HT-29 (cell line): ENCODE measurements around the gene RASL10A. TPM values are rescaled to one million over a fixed set of nuclear protein-coding genes. Genes with fewer than 3 reads are reported as not detected.

Experiments
- DNase-seq: peaks from one replicate; pipeline ENCODE4 v3.0.0-alpha.2; 2015; ENCODE audit warnings: low spot score
- small RNA-seq: library from RNA; depleted of rRNA; stranded (forward); fragments of <200 nt; gene quantifications from one replicate; pipeline ENCODE3, GENCODE V24; 2014
- total RNA-seq: library from RNA; depleted of rRNA; stranded (reverse); fragments of >200 nt; shearing (Covaris generic); gene quantifications from 2 replicates; pipeline ENCODE4 v1.2.3, GENCODE V29; 2014; rRNA removed

RASL10A gene
- total RNA-seq, 1 experiment from 2014 or later, result 0.99 TPM

DNA sequence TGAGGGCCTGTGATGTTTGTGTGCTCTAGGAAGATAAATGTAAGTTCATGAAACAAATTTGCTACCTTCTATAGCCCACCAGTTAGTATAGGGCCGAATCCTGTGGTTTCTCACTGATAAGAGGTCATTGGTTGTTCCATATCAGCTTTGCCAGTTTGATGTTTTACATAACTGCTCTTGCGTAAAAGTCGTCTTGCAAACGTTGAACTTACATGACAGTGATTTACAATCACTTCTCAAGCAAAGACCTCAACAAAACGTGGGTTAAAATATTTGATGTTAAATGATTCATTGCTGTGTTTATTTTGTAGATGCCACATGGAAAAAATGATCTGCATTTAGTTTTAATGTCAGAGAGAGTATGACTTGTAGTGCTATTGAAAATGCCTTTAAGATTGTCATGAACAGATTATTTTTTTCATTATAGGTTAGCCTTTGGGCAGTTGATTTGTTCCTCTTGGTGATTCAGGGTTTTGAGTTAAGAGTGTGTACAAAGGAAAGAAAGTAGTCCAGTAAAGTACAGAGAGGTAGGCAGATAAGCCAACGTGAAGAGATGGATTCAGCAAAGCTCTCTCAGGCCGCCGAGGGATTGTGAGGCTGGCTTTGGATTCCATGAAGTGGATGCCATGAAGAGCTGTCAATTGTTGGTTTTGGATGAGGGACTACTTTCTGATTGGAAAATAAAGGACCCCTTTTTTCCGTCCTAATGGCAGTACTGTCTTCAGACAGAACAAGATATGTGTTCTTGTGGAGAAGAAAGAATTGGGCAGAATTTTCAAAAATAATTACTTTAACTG, 44.8 kb downstream of the RASL10A start:
- peak; percentile 28 for DNase-seq

DNA sequence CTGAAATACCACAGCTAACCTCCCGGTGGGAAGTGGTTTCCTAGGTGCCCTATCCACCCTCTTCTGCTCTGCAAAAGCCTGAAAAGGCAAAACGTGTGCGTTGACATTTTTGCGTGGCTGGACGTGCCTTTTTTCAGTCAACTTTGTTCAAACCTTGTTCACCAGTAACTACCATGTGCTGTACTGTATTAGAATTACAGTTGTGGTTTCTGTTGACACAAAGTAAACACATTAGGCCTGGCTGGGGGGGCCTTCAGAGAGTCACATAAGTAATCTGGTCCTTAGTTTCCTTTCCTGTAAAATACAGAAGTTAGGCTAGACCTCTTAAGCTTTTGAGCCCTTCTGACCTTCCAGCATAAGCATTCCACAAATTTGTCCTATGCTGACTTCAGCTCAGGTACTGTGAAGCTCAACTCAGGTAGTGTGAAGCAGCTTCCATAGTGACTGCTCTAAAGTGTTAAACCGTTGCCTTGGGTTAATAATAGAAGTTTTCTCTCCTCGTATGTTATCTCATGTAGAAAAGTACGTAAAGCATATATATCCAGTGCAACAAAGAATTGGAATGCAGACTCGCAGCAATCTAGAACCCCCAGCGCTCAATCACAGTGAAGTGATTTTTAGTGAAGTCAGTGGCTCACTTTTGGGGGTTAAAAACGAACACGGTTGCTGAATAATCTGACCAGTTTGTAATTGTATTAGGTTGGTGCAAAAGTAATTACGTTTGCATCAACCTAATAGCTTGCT, 45.6 kb downstream of the RASL10A start:
- no peak for DNase-seq

DNA sequence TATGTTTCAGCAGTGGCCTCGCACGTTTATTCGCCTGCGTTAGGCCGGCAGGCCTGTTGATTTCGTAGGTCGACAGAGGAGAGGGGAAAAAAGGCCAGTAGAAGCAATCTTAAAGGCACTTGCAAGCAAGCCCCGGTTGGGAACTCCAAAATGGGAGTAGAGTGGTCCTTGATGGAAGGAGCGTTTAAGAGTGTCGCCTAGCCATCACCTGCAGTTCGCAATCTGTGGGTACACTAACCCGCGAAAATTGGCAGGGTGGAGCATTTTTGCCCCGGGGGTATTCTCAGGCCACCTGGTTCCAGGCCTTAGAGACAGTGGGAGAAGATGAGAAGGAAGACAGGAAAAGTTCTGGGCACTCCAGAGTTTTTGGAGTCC, 46.3 kb downstream of the RASL10A start:
- DNase-seq, result peak; percentile 40

DNA sequence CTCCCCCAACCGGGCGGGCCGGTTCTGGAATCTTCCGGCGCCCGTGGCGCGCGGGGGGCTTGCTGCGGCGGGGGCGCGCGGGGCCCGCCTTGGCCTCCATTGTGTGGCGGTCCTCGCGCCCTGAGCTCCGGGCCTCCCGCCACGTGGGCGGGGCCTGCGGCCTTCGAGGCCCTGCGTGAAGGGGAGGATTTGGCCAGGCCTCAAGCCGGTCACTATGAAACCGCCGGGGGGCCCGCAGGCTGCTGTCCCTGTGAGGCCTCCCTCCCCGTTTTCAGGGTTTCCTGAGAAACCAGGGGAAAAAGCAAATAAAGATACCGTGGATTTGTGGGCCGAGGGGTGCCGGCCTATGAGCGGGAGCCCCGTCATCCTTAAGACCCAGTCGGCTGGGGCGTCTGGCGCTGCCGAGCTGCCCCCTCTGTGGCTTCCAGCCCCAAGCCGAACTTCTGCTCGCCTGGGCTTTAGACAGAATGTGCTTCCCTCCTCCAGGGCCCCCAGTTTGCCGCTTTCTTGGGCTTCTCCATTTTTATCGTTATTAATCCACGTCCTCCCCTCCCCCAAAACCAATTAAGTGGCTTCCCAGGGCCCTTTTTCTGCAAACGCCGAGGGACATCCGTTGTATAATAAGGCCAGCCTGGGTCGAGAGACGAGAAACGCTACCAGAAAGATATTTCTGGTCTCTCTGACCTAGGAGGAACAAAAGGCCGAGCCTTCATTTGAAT, 46.8 kb downstream of the RASL10A start:
- DNase-seq, result peak; percentile 53

DNA sequence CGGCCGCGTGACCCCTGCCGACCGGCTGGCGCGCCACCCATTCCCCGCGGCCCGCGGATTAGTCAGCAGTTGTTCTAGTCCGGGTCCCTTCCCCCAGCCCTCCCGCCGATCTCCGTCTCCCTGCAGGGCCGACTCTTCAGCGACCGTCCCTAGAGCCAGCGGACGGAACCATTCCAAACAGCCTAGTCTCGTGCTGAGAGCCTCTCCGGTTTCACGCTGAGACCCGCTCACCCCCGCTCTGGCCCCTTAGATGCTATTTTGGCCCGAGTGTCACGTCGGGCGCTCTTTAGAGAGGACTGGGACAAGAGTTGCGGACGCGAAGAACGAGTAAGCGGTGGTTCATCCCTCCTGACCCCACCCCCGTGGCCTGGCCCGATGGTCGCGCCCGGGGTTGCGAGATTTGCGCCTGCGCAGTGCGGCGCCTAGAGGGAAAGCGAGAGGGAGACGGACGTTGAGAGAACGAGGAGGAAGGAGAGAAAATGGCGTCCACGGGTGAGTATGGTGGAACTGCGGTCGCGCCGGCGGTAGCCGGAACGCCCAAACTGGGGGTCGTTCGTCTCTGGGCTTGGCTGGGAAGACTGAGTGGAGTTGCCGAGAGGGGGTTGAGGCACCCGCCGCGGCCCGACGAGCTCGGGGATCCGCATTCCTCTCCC, 47.5 kb downstream of the RASL10A start, which contains the start of the genes EWSR1 and RHBDD3:
TSS of gene EWSR1 (plus strand) at position 411 of the 653 bp plus-strand sequence. CDS start at position 480, 69 bp downstream.
TSS of gene RHBDD3 (minus strand) at position 124 of the 653 bp plus-strand sequence. CDS start 2,355 bp downstream, outside the sequence.
- DNase-seq, result peak; percentile 99

DNA sequence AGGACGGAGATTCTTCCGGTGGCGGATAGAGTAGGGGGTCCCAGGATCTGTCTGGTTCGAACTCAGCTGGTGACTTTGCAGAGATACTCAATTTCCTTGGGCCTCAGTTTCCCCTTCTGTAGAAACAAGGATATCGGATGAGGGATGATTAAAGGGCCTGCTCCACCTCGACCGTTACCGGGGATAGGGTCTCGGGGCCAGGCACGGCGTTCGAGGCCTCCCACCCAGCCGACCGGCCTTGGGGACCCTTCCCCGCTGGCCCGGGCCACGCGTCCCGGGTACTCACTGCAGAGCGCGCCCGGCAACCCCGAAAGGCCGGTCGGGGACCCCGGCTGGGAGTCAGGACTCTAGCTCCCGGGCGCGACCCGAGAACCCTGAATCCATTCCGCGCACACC, 48.0 kb downstream of the RASL10A start:
- DNase-seq, result no peak

DNA sequence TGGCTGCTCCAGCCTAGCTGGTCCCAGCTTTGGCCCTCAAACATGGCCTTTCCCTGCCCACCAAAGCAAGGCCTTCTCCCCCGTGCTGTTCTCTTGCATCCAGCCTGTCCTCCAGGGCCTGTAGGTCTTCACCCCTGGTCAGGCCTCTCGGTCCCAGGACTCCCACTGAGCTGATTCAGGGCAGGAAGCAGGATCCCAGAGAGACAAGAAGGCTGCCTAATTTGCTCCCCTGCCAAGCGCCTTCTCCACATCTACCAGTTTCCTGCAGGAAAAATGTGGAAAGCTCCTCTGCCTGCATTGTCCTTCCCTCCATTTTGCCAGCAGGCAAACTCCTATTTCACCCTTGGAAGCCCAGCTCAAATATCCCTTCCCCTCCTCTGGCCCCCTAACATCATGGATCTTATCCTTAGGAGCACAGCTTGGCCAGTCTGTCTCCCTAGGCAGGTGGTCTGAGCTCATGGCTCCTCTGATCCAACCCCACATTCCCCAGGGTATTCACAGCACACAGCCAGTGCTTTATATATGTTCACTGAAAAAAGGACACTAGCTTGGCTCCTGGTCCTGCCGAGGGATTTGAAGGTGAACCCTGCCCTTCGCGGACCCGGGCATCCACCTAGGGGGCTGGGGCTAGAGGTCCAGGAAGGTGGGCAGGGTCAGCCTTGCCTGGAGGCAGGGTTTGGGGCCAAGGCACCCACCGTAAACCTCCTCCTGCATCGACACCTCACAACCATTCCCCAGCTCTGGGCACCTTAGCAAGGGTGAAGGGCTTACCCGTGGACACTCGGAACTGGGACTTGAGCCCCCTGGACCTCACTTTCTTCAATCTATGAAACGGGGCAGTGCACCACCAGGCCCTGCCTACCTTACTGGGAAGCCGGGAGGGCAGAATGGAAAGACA, 48.7 kb downstream of the RASL10A start:
- peak; percentile 29 for DNase-seq

DNA sequence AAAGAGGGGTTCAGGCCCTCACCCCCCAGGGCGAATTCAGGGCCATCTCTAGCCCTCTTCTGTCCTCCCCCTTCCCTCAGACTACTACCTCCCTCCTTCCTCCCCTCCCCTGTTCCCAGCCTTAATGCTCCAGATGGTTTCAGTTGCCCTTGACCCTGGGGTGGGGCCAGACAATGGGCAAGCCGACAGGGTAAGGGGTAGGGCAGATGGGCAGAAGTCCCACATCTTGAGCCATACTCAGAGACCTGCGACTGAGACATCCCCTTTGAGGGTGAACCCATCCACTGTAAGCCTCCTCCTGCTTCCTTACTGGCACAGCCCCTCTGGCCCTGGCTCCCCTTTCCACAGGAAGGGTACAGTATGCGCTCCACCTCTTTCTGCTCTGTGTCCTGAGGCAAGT, 49.6 kb downstream of the RASL10A start:
- no peak for DNase-seq

DNA sequence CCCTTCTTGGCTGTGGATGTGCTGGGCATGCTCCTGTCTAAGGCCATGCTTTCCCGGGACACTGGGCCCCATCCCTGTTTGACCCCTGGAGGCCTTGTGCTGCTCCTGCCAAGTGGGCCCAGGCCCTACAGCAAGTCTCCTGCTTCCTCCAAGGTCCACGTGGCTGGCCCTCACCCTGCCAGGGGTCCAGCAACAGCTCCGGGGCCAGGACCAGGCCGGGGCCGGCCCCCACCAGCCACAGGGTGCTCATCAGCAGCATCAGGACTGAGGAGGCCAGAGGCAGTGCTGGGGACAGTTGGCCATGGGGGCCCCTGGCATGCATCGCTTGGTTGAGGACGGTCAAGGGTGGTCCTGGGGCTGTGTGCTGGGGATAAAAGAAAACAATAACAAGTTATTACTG, 50.2 kb downstream of the RASL10A start:
- DNase-seq, result no peak

DNA sequence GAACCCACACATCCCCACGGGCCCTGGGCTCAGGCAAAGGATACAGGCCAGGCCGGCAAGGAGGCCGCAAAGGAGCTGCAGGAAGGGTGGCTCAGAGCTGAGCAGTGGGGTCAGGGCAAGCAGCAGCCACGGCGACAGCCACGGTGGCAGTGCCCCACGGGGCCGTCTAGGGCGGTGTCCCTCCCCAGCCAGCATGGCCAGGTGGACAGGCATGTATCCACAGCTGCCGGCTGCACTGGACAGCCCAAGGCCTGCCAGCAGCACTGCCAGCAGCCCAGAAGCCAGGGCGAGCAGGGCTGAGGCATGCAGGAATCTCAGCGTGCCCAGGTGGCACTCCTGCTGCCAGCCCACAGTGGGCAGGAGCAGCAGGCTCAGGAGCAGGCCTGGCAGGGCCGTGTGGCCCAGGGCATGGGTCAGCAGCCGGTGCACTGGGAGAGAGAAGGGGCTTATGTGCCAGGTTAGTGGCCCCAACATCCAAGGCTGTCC, 51.7 kb downstream of the RASL10A start:
- DNase-seq, result no peak

Small RNAs within 50 kb of the gene (small RNA-seq; reads per million reads assigned to genes)
- gene MIR3653, result not detected

Other genes starting within 250 kb of the RASL10A start
- gene KREMEN1, start 242.7 kb downstream of the RASL10A start, total RNA-seq, result 4.6 and 6.8 TPM in 2 replicates
- 1.5 TPM in 1 of 2 replicates, not detected in the other for gene EMID1, start 109.8 kb downstream of the RASL10A start, total RNA-seq
- 60.8 and 72.4 TPM in 2 replicates for gene RHBDD3, start 47.7 kb downstream of the RASL10A start, total RNA-seq
- gene EWSR1, start 47.4 kb downstream of the RASL10A start, total RNA-seq, result 372 TPM in 2 replicates
- 23.7 and 25.2 TPM in 2 replicates for gene GAS2L1, start 9.0 kb downstream of the RASL10A start, total RNA-seq
- gene AP1B1, start 72.9 kb upstream of the RASL10A start, total RNA-seq, result 166 and 176 TPM in 2 replicates
- gene RFPL1, start 122.9 kb upstream of the RASL10A start, total RNA-seq, result not detected in 2 replicates
- not detected in 2 replicates for gene NEFH, start 164.5 kb upstream of the RASL10A start, total RNA-seq
- 43.5 and 63.9 TPM in 2 replicates for gene THOC5, start 238.1 kb upstream of the RASL10A start, total RNA-seq